HUES48 (cell line): ENCODE results near the gene AMZ1.

ENCODE experiments used
- H3K27ac ChIP-seq: one replicate; pipeline ENCODE4 v1.7.0; 2013; ENCODE audit warnings: low read depth, low read length, inconsistent platforms
- H3K27me3 ChIP-seq: 2 replicates; pipeline ENCODE4 v1.6.1; 2013; ENCODE audit warnings: mild to moderate bottlenecking, low read length; ENCODE audit not compliant: control insufficient read depth, insufficient read depth
- H3K36me3 ChIP-seq: 2 replicates; pipeline ENCODE4 v1.6.1; 2013; ENCODE audit warnings: low read length; ENCODE audit not compliant: control insufficient read depth, insufficient read depth
- H3K4me1 ChIP-seq: 2 replicates; pipeline ENCODE4 v1.6.1; 2013; ENCODE audit warnings: mild to moderate bottlenecking, low read length; ENCODE audit not compliant: control insufficient read depth, insufficient read depth
- H3K4me3 ChIP-seq: 2 replicates; pipeline ENCODE4 v1.5.1; 2013; ENCODE audit warnings: mild to moderate bottlenecking, low read depth, low read length
- H3K9ac ChIP-seq: 2 replicates; pipeline ENCODE4 v1.6.1; 2013; ENCODE audit warnings: mild to moderate bottlenecking, low read depth, low read length, moderate library complexity
- H3K9me3 ChIP-seq: 2 replicates; pipeline ENCODE4 v1.6.1; 2013; ENCODE audit warnings: low read length; ENCODE audit not compliant: control insufficient read depth, insufficient read depth

AMZ1 gene, protein sequence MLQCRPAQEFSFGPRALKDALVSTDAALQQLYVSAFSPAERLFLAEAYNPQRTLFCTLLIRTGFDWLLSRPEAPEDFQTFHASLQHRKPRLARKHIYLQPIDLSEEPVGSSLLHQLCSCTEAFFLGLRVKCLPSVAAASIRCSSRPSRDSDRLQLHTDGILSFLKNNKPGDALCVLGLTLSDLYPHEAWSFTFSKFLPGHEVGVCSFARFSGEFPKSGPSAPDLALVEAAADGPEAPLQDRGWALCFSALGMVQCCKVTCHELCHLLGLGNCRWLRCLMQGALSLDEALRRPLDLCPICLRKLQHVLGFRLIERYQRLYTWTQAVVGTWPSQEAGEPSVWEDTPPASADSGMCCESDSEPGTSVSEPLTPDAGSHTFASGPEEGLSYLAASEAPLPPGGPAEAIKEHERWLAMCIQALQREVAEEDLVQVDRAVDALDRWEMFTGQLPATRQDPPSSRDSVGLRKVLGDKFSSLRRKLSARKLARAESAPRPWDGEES

DNA sequence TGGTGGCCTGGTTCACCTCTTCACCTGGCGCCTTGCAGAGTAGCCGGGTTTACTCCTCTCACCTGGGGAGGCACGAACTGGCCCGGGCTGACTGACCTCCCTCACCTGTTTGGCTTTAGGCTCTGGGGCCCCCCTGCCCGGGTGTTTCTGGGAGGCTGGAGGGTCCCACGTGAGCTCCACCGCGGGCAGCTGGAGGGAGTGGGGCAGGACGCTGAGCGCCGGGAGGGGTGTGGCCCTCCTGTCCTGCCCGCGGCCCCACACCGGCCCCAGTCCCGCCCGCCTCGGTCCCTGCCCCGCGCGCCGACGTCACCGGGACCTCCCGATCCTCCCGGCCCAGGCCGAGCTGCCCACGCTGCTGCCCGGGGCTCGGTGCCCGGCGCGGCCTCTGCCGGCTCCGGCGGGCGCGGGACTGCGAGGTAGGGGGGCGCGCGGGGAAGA, at the start of gene AMZ1:
Gene AMZ1, plus strand, starts transcription at position 322 of the 438 bp plus-strand sequence. CDS start 12,250 bp downstream, outside the sequence.
- peak within 1 kb of the TSS; percentile 33; the same call in 1 of the 2 replicates for H3K4me3 ChIP-seq
- no peak within 1 kb of the TSS for H3K9ac ChIP-seq
- H3K9me3 ChIP-seq, result no peaks in the 10 kb centered on the region
- H3K27me3 ChIP-seq, result peaks cover 32% of the 10 kb centered on the region
- no peak within 1 kb of the TSS for H3K27ac ChIP-seq
- no peaks in the 10 kb centered on the region for H3K4me1 ChIP-seq
- no peaks in the 10 kb centered on the region for H3K36me3 ChIP-seq

DNA sequence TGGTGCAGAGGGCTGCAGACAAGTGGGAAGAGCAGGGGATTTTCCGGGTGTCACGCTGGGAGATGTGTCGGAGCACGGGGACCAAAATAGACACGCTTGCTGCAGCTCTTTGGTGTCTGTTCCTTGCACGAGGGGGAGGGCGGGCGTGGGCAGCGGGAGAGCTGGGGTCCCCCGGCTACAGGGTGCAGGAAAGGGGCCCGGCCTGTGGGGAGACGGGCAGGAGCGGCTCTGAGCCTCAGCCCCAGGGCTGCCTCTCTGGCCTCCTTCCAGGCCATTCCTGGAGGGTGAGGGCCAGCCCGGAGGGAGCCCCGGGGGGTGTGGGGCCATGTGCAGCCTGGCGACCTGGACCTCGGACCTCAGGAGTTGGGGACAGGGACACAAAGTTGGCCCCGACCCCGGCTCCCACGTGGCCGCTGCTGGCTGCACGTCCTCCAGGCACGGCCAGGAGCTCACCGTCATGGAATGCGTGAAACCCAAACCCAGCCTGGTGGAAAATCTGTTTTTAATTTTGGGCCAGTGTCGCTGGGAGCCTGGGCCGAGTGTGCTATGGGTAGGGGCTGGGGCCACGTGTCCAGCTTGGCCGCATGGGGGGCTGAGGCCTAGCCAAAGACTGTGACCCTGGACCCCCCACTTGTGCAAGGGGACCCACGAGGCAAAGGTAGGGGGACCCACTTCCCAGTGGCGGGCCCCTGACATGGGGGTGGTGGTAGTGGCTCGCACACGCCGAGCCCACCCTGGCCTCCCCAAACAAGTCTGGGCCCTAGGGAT, 49.6 kb upstream of the AMZ1 start:
- H3K9ac ChIP-seq, result no peak overlapping the region
- no peaks in the 10 kb centered on the region for H3K9me3 ChIP-seq
- no peaks in the 10 kb centered on the region for H3K27me3 ChIP-seq
- peaks cover 19% of the 10 kb centered on the region for H3K4me1 ChIP-seq
- H3K4me3 ChIP-seq, result no peak overlapping the region
- H3K36me3 ChIP-seq, result 0 out of 2 replicates have a peak, but pooled peaks cover 7% of the 10 kb centered on the region
- no peak overlapping the region for H3K27ac ChIP-seq

DNA sequence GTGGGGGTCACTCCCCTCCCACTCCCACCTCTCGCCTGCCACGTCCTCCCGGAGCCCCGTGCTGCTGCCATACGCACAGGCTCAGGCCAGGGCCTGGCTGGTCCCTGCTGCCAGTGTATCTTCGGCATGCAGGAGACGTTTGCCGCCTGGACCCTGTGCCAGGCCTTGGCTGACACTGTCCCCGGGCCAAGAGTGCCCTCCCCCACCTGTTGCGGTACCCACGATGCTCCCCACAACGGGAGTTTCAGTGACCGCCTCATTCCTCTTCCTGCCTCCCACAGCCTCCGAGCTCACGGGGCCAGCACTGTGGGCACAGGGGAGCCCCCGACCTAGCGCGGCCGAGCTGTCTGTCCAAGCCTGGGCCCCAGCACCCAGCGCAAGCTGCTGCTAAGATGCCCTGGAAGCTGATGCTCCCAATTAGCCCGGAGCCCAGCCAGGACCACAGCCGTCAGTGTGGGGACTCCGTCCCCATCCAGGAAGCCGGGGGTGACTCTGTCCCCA, 48.8 kb upstream of the AMZ1 start:
- H3K36me3 ChIP-seq, result 0 out of 2 replicates have a peak, but pooled peaks cover 7% of the 10 kb centered on the region
- no peak overlapping the region for H3K27ac ChIP-seq
- no peak overlapping the region for H3K9ac ChIP-seq
- no peak overlapping the region for H3K4me3 ChIP-seq
- H3K9me3 ChIP-seq, result no peaks in the 10 kb centered on the region
- no peaks in the 10 kb centered on the region for H3K27me3 ChIP-seq
- H3K4me1 ChIP-seq, result peaks cover 11% of the 10 kb centered on the region; the same call in 1 of the 2 replicates

DNA sequence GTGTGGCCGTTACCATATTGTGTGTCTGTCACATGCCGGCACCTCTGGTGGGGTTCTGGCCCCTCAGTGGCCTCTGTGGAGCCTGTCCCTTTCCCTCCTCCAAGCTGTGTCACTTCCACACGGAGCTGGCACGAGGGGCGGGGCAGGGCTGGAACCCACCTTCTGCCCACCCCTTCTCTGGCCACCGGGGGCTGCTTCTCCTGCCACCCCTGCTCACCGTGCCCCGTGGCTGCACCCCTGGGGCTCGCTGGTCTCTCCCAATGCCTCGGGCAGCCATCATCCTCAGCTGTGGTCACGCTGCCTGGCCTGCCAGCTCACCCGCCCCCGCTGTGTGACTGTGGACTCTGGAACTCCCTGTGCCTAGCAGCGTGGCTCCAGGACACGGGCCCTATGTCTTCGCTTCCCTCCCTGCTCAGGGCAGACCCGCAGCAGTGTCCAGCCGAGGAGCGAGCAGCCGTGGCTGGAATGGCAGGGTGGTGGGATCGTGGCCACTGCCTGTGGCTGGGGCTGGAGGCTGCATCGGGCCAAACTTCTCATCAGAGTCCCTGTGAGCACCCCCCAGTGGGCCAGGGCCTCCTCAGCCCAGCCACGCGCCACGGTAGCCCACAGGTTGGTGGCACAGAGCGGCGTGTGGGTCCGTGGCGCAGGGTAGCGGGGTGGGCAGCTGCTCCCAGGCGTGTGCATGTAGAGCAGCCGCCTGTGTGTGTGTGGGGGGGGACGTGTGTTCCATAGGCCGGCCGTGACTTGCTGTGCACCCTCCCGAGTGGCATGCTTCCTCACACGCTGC, 48.1 kb upstream of the AMZ1 start:
- Histone ChIP-seq H3K9ac (no peak overlapping the region), H3K9me3 (no peaks in the 10 kb centered on the region), H3K27me3 (no peaks in the 10 kb centered on the region), H3K36me3 (0 out of 2 replicates have a peak, but pooled peaks cover 3% of the 10 kb centered on the region), H3K4me1 (peaks cover 16% of the 10 kb centered on the region; the same call in 1 of the 2 replicates), H3K4me3 (no peak overlapping the region), H3K27ac (no peak overlapping the region)

DNA sequence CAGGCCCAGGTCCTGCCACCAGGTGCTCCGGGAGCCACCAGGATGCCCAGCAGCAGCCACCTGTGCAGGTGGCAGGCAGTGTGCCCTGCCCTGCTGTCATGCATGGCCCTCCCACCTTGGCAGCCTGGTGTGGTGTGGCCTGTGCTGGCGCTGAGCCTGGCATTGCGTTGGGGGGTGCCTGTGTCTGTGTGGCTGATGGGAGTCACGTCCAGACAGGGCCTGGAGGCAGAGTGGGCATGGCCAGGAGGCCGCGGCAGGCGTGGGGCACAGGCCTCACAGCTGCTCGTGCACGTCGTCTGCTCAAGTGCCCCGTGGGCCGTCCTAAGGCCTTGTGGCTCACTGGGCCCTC, 47.5 kb upstream of the AMZ1 start:
- Histone ChIP-seq H3K4me1 (peaks cover 22% of the 10 kb centered on the region), H3K9ac (no peak overlapping the region)

DNA sequence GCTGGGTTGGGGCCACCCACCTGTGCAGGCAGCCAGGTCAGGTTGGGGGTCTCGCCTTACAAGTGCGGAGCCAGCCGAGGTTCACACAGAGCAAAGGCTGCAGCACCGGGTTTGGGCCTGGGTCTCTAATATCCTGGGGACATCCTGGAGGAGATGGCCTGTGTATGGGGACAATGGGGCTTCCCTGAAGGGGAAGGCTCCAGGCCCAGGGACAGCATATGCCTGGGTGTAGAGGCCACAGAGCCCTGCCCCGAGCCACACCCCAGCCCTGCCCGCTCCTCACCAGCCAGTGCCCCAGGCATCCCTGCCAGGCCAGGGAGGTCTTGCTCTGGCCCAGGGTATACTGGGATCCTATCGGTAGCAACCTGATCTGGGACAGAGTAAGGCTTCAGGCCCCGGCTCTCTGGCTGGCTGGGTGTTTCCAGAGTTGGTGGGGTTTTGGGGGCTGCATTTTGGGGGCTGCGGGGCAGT, 47.1 kb upstream of the AMZ1 start:
- Histone ChIP-seq H3K27me3 (no peaks in the 10 kb centered on the region), H3K36me3 (no peaks in the 10 kb centered on the region), H3K9ac (no peak overlapping the region), H3K27ac (peak overlapping the region; percentile 26), H3K4me1 (peaks cover 24% of the 10 kb centered on the region), H3K4me3 (no peak overlapping the region), H3K9me3 (no peaks in the 10 kb centered on the region)

More for the DNA sequence above, 47.5 kb upstream of the AMZ1 start:
- Histone ChIP-seq H3K36me3 (no peaks in the 10 kb centered on the region), H3K27me3 (no peaks in the 10 kb centered on the region), H3K4me3 (no peak overlapping the region), H3K27ac (no peak overlapping the region), H3K9me3 (no peaks in the 10 kb centered on the region)

DNA sequence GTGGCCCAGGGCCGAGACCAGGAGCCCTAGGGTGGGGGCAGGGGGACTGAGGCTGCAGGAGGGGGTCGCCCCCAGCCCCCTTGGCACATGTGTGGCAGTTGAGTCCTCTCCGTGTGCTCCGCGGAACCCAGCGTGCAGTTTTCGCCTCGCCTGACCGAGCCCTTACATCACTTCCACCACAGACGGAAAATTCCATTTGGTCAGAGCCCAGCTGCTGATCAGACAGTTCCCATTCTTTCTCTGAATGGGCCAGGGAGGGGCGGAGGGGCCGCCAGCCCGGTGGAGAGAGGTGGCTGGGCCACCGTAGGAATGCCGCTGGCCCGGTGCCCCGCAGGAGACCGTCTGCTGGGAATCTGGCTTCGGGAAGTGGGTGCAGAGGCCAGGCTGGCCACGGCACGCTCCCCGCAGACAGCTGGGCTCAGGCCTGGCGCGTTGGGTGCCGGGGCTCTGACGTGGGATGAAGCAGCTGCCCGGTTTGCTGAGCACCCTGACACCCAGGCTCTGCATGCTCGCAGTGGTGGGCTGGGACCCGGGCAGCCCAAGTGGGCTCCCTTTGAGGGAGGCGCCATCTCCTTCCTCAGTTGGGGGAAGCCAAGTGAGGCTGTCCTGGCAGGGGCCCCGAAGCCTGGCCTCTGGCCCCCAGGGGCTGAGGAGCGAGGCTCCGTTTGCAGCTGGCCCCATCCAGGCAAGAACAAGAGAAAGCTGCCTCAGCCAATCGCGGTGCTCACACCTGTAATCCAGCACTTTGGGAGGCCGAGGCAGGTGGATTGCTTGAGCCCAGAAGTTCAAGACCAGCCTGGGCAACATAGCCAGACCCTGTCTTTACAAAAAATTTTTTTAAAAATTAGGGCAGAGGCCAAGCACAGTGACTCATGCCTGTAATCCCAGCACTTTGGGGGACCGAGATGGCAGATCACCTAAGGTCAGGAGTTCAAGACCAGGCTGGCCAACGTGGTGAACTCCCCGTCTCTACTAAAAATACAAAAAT, 46.3 kb upstream of the AMZ1 start:
- Histone ChIP-seq H3K4me1 (peaks cover 24% of the 10 kb centered on the region), H3K27ac (peak overlapping the region; percentile 26), H3K9ac (peak overlapping the region; percentile 10; the same call in 1 of the 2 replicates), H3K27me3 (no peaks in the 10 kb centered on the region), H3K9me3 (no peaks in the 10 kb centered on the region), H3K36me3 (no peaks in the 10 kb centered on the region), H3K4me3 (no peak overlapping the region)

DNA sequence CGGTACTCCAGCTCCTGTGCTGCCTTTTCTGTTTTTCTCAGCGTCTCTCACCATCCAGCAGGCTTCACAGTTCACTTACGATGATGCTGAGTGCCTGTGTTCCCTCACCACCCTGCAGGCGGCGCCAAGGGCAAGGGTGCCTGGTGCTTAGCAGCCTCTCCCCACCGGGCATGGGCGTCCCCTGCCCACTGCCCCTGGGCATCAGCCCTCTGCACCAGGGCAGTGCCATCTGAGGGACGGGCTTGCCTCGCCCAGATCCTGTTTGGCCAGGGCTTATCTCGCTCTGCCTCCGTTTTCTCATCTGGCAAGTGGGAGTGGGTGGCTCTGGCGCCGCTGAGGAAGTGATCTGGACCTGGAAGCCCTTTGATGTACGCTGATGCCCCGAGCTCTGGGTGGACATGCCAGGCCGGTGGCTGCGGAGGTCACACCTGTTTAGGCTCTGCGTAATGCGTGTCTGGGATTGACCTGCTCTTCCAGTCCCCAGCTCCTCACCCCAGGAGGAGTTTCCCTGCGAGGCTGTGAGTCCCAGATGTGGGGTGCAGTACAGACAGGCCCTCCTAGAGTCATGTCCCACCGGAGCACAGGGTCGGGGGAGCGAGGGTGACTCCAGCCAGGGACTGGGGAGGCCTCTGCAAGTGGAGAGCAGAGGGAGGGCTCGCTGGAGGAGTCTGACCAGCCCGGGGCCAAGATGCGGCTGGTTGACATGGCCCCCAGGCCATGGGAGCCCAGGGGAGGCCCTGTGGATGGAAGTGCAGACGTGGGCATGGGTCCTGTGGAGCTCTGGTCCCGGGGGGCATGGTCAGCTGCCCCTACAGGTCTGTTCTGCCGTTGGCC, 44.4 kb upstream of the AMZ1 start:
- no peaks in the 10 kb centered on the region for H3K9me3 ChIP-seq
- peaks cover 14% of the 10 kb centered on the region for H3K36me3 ChIP-seq
- H3K4me1 ChIP-seq, result peaks cover 24% of the 10 kb centered on the region
- H3K27me3 ChIP-seq, result no peaks in the 10 kb centered on the region
- H3K9ac ChIP-seq, result no peak overlapping the region
- H3K4me3 ChIP-seq, result no peak overlapping the region
- no peak overlapping the region for H3K27ac ChIP-seq

DNA sequence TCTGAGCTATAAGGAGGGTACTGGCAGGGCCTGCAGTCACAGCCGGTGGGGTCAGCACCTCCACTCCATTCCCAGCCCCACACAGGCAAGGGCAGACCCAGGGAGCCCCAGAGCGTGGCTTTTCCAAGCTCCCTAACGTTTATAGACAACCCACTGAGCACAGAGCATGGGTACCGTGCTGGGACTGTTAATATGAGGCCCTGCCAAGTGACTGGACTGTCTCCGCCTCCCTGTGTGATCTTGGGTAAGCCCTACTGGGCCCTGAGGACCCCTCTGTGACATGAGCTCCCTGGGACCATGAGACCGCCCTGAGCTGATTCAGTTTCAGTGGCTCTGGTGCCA, 43.8 kb upstream of the AMZ1 start:
- Histone ChIP-seq H3K4me3 (no peak overlapping the region), H3K9ac (no peak overlapping the region), H3K36me3 (peaks cover 17% of the 10 kb centered on the region), H3K27me3 (no peaks in the 10 kb centered on the region), H3K27ac (no peak overlapping the region), H3K9me3 (no peaks in the 10 kb centered on the region), H3K4me1 (peaks cover 24% of the 10 kb centered on the region)
